ENCODE measurements around the gene PIGQ.

The PIGQ gene

GRCh38 chr16:580946-581498, 11.3 kb downstream of the PIGQ start:
- H3K27me3 ChIP-seq (ENCODE audit: control insufficient read depth, insufficient read depth, low read length) = no peaks in the 10 kb centered on the region
- H3K4me1 ChIP-seq (ENCODE audit: control insufficient read depth, insufficient read depth, low read length) = peaks cover 13% of the 10 kb centered on the region
- no peak overlapping the region for H3K27ac ChIP-seq (ENCODE audit: low read length)
- no peak overlapping the region for H3K4me3 ChIP-seq (ENCODE audit: low read length)
- H3K36me3 ChIP-seq (ENCODE audit: control insufficient read depth, insufficient read depth, low read length) = peaks cover 9% of the 10 kb centered on the region; the same call in 1 of the 2 replicates
- H3K9me3 ChIP-seq (ENCODE audit: control insufficient read depth, insufficient read depth, low read length) = no peaks in the 10 kb centered on the region
- no CpG with 5 or more reads among the region's 19 CpGs for WGBS (ENCODE audit: insufficient coverage, insufficient read length)
- no peak for DNase-seq (ENCODE audit: low read depth, low spot score)

GRCh38 chr16:582218-582613, 12.4 kb downstream of the PIGQ start:
- no peak for DNase-seq (ENCODE audit: low read depth, low spot score)
- Histone ChIP-seq H3K27me3 (ENCODE audit: control insufficient read depth, insufficient read depth, low read length) (no peaks in the 10 kb centered on the region), H3K36me3 (ENCODE audit: control insufficient read depth, insufficient read depth, low read length) (peaks cover 9% of the 10 kb centered on the region; the same call in 1 of the 2 replicates), H3K4me3 (ENCODE audit: low read length) (no peak overlapping the region), H3K9me3 (ENCODE audit: control insufficient read depth, insufficient read depth, low read length) (no peaks in the 10 kb centered on the region), H3K4me1 (ENCODE audit: control insufficient read depth, insufficient read depth, low read length) (peaks cover 13% of the 10 kb centered on the region), H3K27ac (ENCODE audit: low read length) (no peak overlapping the region)
- WGBS (ENCODE audit: insufficient coverage, insufficient read length) = no CpG with 5 or more reads among the region's 18 CpGs

- no CpG with 5 or more reads among the region's 21 CpGs for WGBS (ENCODE audit: insufficient coverage, insufficient read length)
- no peaks in the 10 kb centered on the region for H3K27me3 ChIP-seq (ENCODE audit: control insufficient read depth, insufficient read depth, low read length)
- no peak overlapping the region for H3K4me3 ChIP-seq (ENCODE audit: low read length)
- peaks cover 13% of the 10 kb centered on the region for H3K4me1 ChIP-seq (ENCODE audit: control insufficient read depth, insufficient read depth, low read length)
- peaks cover 9% of the 10 kb centered on the region; the same call in 1 of the 2 replicates for H3K36me3 ChIP-seq (ENCODE audit: control insufficient read depth, insufficient read depth, low read length)
- no peak overlapping the region for H3K27ac ChIP-seq (ENCODE audit: low read length)
- no peaks in the 10 kb centered on the region for H3K9me3 ChIP-seq (ENCODE audit: control insufficient read depth, insufficient read depth, low read length)
- no peak for DNase-seq (ENCODE audit: low read depth, low spot score)
These were observed 13.0 kb downstream of the PIGQ start for GRCh38 chr16:582614-583331.

GRCh38 chr16:583470-583814, 13.7 kb downstream of the PIGQ start:
- H3K36me3 ChIP-seq (ENCODE audit: control insufficient read depth, insufficient read depth, low read length) = peaks cover 9% of the 10 kb centered on the region; the same call in 1 of the 2 replicates
- H3K4me3 ChIP-seq (ENCODE audit: low read length) = no peak overlapping the region
- no peaks in the 10 kb centered on the region for H3K9me3 ChIP-seq (ENCODE audit: control insufficient read depth, insufficient read depth, low read length)
- no peak overlapping the region for H3K27ac ChIP-seq (ENCODE audit: low read length)
- H3K27me3 ChIP-seq (ENCODE audit: control insufficient read depth, insufficient read depth, low read length) = no peaks in the 10 kb centered on the region
- DNase-seq (ENCODE audit: low read depth, low spot score) = no peak
- H3K4me1 ChIP-seq (ENCODE audit: control insufficient read depth, insufficient read depth, low read length) = peaks cover 13% of the 10 kb centered on the region
- WGBS (ENCODE audit: insufficient coverage, insufficient read length) = no CpG with 5 or more reads among the region's 16 CpGs

- DNase-seq (ENCODE audit: low read depth, low spot score) = no peak
- H3K27ac ChIP-seq (ENCODE audit: low read length) = no peak overlapping the region
- H3K4me1 ChIP-seq (ENCODE audit: control insufficient read depth, insufficient read depth, low read length) = peaks cover 10% of the 10 kb centered on the region
- no peaks in the 10 kb centered on the region for H3K9me3 ChIP-seq (ENCODE audit: control insufficient read depth, insufficient read depth, low read length)
- H3K36me3 ChIP-seq (ENCODE audit: control insufficient read depth, insufficient read depth, low read length) = peaks cover 9% of the 10 kb centered on the region; the same call in 1 of the 2 replicates
- no peak overlapping the region for H3K4me3 ChIP-seq (ENCODE audit: low read length)
- no peaks in the 10 kb centered on the region for H3K27me3 ChIP-seq (ENCODE audit: control insufficient read depth, insufficient read depth, low read length)
- no CpG with 5 or more reads among the region's 38 CpGs for WGBS (ENCODE audit: insufficient coverage, insufficient read length)
These were observed 14.2 kb downstream of the PIGQ start for GRCh38 chr16:583815-584591.

- no CpG with 5 or more reads among the region's 10 CpGs for WGBS (ENCODE audit: insufficient coverage, insufficient read length)
- Histone ChIP-seq H3K4me1 (ENCODE audit: control insufficient read depth, insufficient read depth, low read length) (peaks cover 10% of the 10 kb centered on the region), H3K9me3 (ENCODE audit: control insufficient read depth, insufficient read depth, low read length) (no peaks in the 10 kb centered on the region), H3K27me3 (ENCODE audit: control insufficient read depth, insufficient read depth, low read length) (no peaks in the 10 kb centered on the region), H3K36me3 (ENCODE audit: control insufficient read depth, insufficient read depth, low read length) (peaks cover 9% of the 10 kb centered on the region; the same call in 1 of the 2 replicates), H3K4me3 (ENCODE audit: low read length) (no peak overlapping the region), H3K27ac (ENCODE audit: low read length) (no peak overlapping the region)
- DNase-seq (ENCODE audit: low read depth, low spot score) = no peak
These were observed 15.6 kb downstream of the PIGQ start for GRCh38 chr16:585351-585750.

GRCh38 chr16:586047-586644, 16.4 kb downstream of the PIGQ start:
- Histone ChIP-seq H3K4me3 (ENCODE audit: low read length) (no peak overlapping the region), H3K36me3 (ENCODE audit: control insufficient read depth, insufficient read depth, low read length) (peaks cover 5% of the 10 kb centered on the region; the same call in 1 of the 2 replicates), H3K4me1 (ENCODE audit: control insufficient read depth, insufficient read depth, low read length) (peaks cover 13% of the 10 kb centered on the region), H3K9me3 (ENCODE audit: control insufficient read depth, insufficient read depth, low read length) (no peaks in the 10 kb centered on the region), H3K27ac (ENCODE audit: low read length) (no peak overlapping the region), H3K27me3 (ENCODE audit: control insufficient read depth, insufficient read depth, low read length) (no peaks in the 10 kb centered on the region)
- DNase-seq (ENCODE audit: low read depth, low spot score) = no peak
- WGBS (ENCODE audit: insufficient coverage, insufficient read length) = no CpG with 5 or more reads among the region's 16 CpGs

GRCh38 chr16:586645-587590, 17.1 kb downstream of the PIGQ start:
- Histone ChIP-seq H3K9me3 (ENCODE audit: control insufficient read depth, insufficient read depth, low read length) (no peaks in the 10 kb centered on the region), H3K4me1 (ENCODE audit: control insufficient read depth, insufficient read depth, low read length) (peaks cover 13% of the 10 kb centered on the region), H3K27me3 (ENCODE audit: control insufficient read depth, insufficient read depth, low read length) (no peaks in the 10 kb centered on the region), H3K27ac (ENCODE audit: low read length) (no peak overlapping the region), H3K4me3 (ENCODE audit: low read length) (no peak overlapping the region), H3K36me3 (ENCODE audit: control insufficient read depth, insufficient read depth, low read length) (peaks cover 5% of the 10 kb centered on the region; the same call in 1 of the 2 replicates)
- DNase-seq (ENCODE audit: low read depth, low spot score) = no peak
- no CpG with 5 or more reads among the region's 14 CpGs for WGBS (ENCODE audit: insufficient coverage, insufficient read length)

GRCh38 chr16:588639-588888, 18.8 kb downstream of the PIGQ start:
- peaks cover 7% of the 10 kb centered on the region for H3K4me1 ChIP-seq (ENCODE audit: control insufficient read depth, insufficient read depth, low read length)
- H3K9me3 ChIP-seq (ENCODE audit: control insufficient read depth, insufficient read depth, low read length) = no peaks in the 10 kb centered on the region
- WGBS (ENCODE audit: insufficient coverage, insufficient read length) = no CpG with 5 or more reads among the region's 21 CpGs
- H3K36me3 ChIP-seq (ENCODE audit: control insufficient read depth, insufficient read depth, low read length) = no peaks in the 10 kb centered on the region
- DNase-seq (ENCODE audit: low read depth, low spot score) = no peak
- H3K27ac ChIP-seq (ENCODE audit: low read length) = no peak overlapping the region
- no peaks in the 10 kb centered on the region for H3K27me3 ChIP-seq (ENCODE audit: control insufficient read depth, insufficient read depth, low read length)
- H3K4me3 ChIP-seq (ENCODE audit: low read length) = peak overlapping the region; percentile 75

All from iPS DF 6.9 (cell line).